Fibroblast of lung (primary cell): Measurements from ENCODE around the gene KAT5. TPM values are rescaled to one million over a fixed set of nuclear protein-coding genes. Genes with fewer than 3 reads are reported as not detected.

Experiments
- polyA plus RNA-seq, 2 donors: library from polyadenylated mRNA; depleted of rRNA in 1 of 2; stranded (reverse) in 1 of 2; unstranded in 1 of 2; fragments of >200 nt; gene quantifications; 2 replicates each; pipeline ENCODE4 v1.2.1, GENCODE V29; 2011 to 2012; ENCODE audit warnings: missing spikeins in 1 of 2
- total RNA-seq: library from RNA; depleted of rRNA; stranded (reverse); fragments of >200 nt; gene quantifications from 2 replicates; pipeline ENCODE4 v1.2.1, GENCODE V29; 2014

KAT5 gene
- total and polyA plus RNA-seq, 2 donors (not counting 1 experiment from before 2014, with no cell fraction given): 27.8 to 50.4 TPM

Other genes starting within 250 kb of the KAT5 start
- 14,068 and 21,991 TPM in 2 replicates for gene MALAT1, start 213.2 kb upstream of the KAT5 start, total RNA-seq
- 482 and 583 TPM in 2 replicates for gene MALAT1, start 213.2 kb upstream of the KAT5 start, polyA plus RNA-seq
- 73.2 and 84.6 TPM in 2 replicates for gene SCYL1, start 187.2 kb upstream of the KAT5 start, total RNA-seq
- gene SCYL1, start 187.2 kb upstream of the KAT5 start, polyA plus RNA-seq: 58.2 and 62.3 TPM in 2 replicates
- 37.3 and 39.0 TPM in 2 replicates for gene LTBP3, start 153.9 kb upstream of the KAT5 start, total RNA-seq
- gene LTBP3, start 153.9 kb upstream of the KAT5 start, polyA plus RNA-seq: 40.4 and 47.2 TPM in 2 replicates
- gene ZNRD2, start 141.8 kb upstream of the KAT5 start, total RNA-seq: 25.8 and 30.8 TPM in 2 replicates
- gene ZNRD2, start 141.8 kb upstream of the KAT5 start, polyA plus RNA-seq: 20.8 and 32.0 TPM in 2 replicates
- gene FAM89B, start 139.7 kb upstream of the KAT5 start, total RNA-seq: 17.5 and 23.4 TPM in 2 replicates
- gene FAM89B, start 139.7 kb upstream of the KAT5 start, polyA plus RNA-seq: 18.2 and 18.3 TPM in 2 replicates
- 46.5 and 53.5 TPM in 2 replicates for gene EHBP1L1, start 136.2 kb upstream of the KAT5 start, total RNA-seq
- 12.4 and 12.8 TPM in 2 replicates for gene EHBP1L1, start 136.2 kb upstream of the KAT5 start, polyA plus RNA-seq
- under 0.01 TPM in 1 of 2 replicates, not detected in the other for gene KCNK7, start 116.5 kb upstream of the KAT5 start, total RNA-seq
- gene KCNK7, start 116.5 kb upstream of the KAT5 start, polyA plus RNA-seq: not detected in 2 replicates
- gene MAP3K11, start 98.0 kb upstream of the KAT5 start, total RNA-seq: 16.7 and 19.3 TPM in 2 replicates
- gene MAP3K11, start 98.0 kb upstream of the KAT5 start, polyA plus RNA-seq: 10.6 and 14.7 TPM in 2 replicates
- gene PCNX3, start 96.5 kb upstream of the KAT5 start, total RNA-seq: 11.0 and 14.7 TPM in 2 replicates
- gene PCNX3, start 96.5 kb upstream of the KAT5 start, polyA plus RNA-seq: 8.0 and 14.5 TPM in 2 replicates
- gene SIPA1, start 74.2 kb upstream of the KAT5 start, total RNA-seq: 13.6 and 32.5 TPM in 2 replicates
- 7.8 and 15.4 TPM in 2 replicates for gene SIPA1, start 74.2 kb upstream of the KAT5 start, polyA plus RNA-seq
- 13.9 and 15.7 TPM in 2 replicates for gene RELA, start 49.3 kb upstream of the KAT5 start, total RNA-seq
- 23.0 and 31.8 TPM in 2 replicates for gene RELA, start 49.3 kb upstream of the KAT5 start, polyA plus RNA-seq
- 19.5 and 29.1 TPM in 2 replicates for gene RNASEH2C, start 8.5 kb downstream of the KAT5 start, total RNA-seq
- 12.6 and 17.9 TPM in 2 replicates for gene RNASEH2C, start 8.5 kb downstream of the KAT5 start, polyA plus RNA-seq
- 5.1 and 6.3 TPM in 2 replicates for gene AP5B1, start 68.7 kb downstream of the KAT5 start, total RNA-seq
- gene AP5B1, start 68.7 kb downstream of the KAT5 start, polyA plus RNA-seq: 1.6 and 2.0 TPM in 2 replicates
- not detected in 2 replicates for gene OVOL1, start 74.8 kb downstream of the KAT5 start, total RNA-seq
- not detected in 2 replicates for gene OVOL1, start 74.8 kb downstream of the KAT5 start, polyA plus RNA-seq
- gene SNX32, start 121.7 kb downstream of the KAT5 start, total RNA-seq: 2.3 and 3.1 TPM in 2 replicates
- gene SNX32, start 121.7 kb downstream of the KAT5 start, polyA plus RNA-seq: 0.33 and 0.66 TPM in 2 replicates
- 486 and 680 TPM in 2 replicates for gene CFL1, start 145.9 kb downstream of the KAT5 start, total RNA-seq
- 1,603 and 2,451 TPM in 2 replicates for gene CFL1, start 145.9 kb downstream of the KAT5 start, polyA plus RNA-seq
- 38.8 and 56.8 TPM in 2 replicates for gene MUS81, start 148.2 kb downstream of the KAT5 start, total RNA-seq
- 18.7 and 23.6 TPM in 2 replicates for gene MUS81, start 148.2 kb downstream of the KAT5 start, polyA plus RNA-seq
- 48.0 and 74.0 TPM in 2 replicates for gene EFEMP2, start 160.5 kb downstream of the KAT5 start, total RNA-seq
- gene EFEMP2, start 160.5 kb downstream of the KAT5 start, polyA plus RNA-seq: 156 and 161 TPM in 2 replicates
- gene CTSW, start 167.6 kb downstream of the KAT5 start, total RNA-seq: not detected in 2 replicates
- 0.10 TPM in 1 of 2 replicates, not detected in the other for gene CTSW, start 167.6 kb downstream of the KAT5 start, polyA plus RNA-seq
- gene FIBP, start 176.2 kb downstream of the KAT5 start, total RNA-seq: 134 and 168 TPM in 2 replicates
- 81.0 and 132 TPM in 2 replicates for gene FIBP, start 176.2 kb downstream of the KAT5 start, polyA plus RNA-seq
- gene CCDC85B, start 178.4 kb downstream of the KAT5 start, total RNA-seq: 83.7 and 118 TPM in 2 replicates
- gene CCDC85B, start 178.4 kb downstream of the KAT5 start, polyA plus RNA-seq: 18.1 and 20.6 TPM in 2 replicates
- 7.4 and 8.8 TPM in 2 replicates for gene FOSL1, start 188.1 kb downstream of the KAT5 start, total RNA-seq
- gene FOSL1, start 188.1 kb downstream of the KAT5 start, polyA plus RNA-seq: 3.5 and 26.9 TPM in 2 replicates
- 18.0 and 26.6 TPM in 2 replicates for gene C11orf68, start 206.8 kb downstream of the KAT5 start, total RNA-seq
- gene C11orf68, start 206.8 kb downstream of the KAT5 start, polyA plus RNA-seq: 27.6 and 57.2 TPM in 2 replicates
- gene DRAP1, start 207.2 kb downstream of the KAT5 start, total RNA-seq: 155 and 300 TPM in 2 replicates
- gene DRAP1, start 207.2 kb downstream of the KAT5 start, polyA plus RNA-seq: 130 and 275 TPM in 2 replicates
- 0.17 TPM in 1 of 2 replicates, not detected in the other for gene TSGA10IP, start 233.2 kb downstream of the KAT5 start, total RNA-seq
- gene TSGA10IP, start 233.2 kb downstream of the KAT5 start, polyA plus RNA-seq: 0.06 TPM in 1 of 2 replicates, not detected in the other
- gene SART1, start 249.5 kb downstream of the KAT5 start, total RNA-seq: 39.0 and 43.3 TPM in 2 replicates
- 17.4 and 23.9 TPM in 2 replicates for gene SART1, start 249.5 kb downstream of the KAT5 start, polyA plus RNA-seq